Measurements from ENCODE around the gene STIL.

The STIL gene

GRCh38 chr1:47211796-47212269 is 102.1 kb downstream of the STIL start:
- TF ChIP-seq YY1 (IDR thresholded peaks at IDR 0.05; ENCODE audit: low read depth) (no peak), TAF1 (IDR thresholded peaks at IDR 0.05; ENCODE audit: low read depth) (no peak), FOXM1 (IDR thresholded peaks at IDR 0.05; ENCODE audit: borderline replicate concordance, low read depth) (no peak), MAX (IDR thresholded peaks at IDR 0.05) (no peak), CREB1 (IDR thresholded peaks at IDR 0.05; ENCODE audit: low read depth) (no peak), TCF12 (IDR thresholded peaks at IDR 0.05; ENCODE audit: low read depth) (no peak), NFIC (IDR thresholded peaks at IDR 0.05) (no peak), EP300 (IDR thresholded peaks at IDR 0.05; ENCODE audit: borderline replicate concordance) (no peak), REST (IDR thresholded peaks at IDR 0.05; ENCODE audit: low read depth) (no peak), USF1 (IDR thresholded peaks at IDR 0.05) (no peak)

- TF ChIP-seq YY1 (IDR thresholded peaks at IDR 0.05; ENCODE audit: low read depth) = no peak
- TF ChIP-seq EGR1 (IDR thresholded peaks at IDR 0.05) = no peak
These were observed 103.3 kb downstream of the STIL start for GRCh38 chr1:47210666-47211065.

- TF ChIP-seq RAD21 (IDR thresholded peaks at IDR 0.05; ENCODE audit: low read depth) = no peak
- TF ChIP-seq CEBPB (IDR thresholded peaks at IDR 0.05) = no peak
- TF ChIP-seq FOXM1 (IDR thresholded peaks at IDR 0.05; ENCODE audit: borderline replicate concordance, low read depth) = no peak
- TF ChIP-seq CREB1 (IDR thresholded peaks at IDR 0.05; ENCODE audit: low read depth) = no peak
- no peak for TF ChIP-seq ZBTB7A (IDR thresholded peaks at IDR 0.05; ENCODE audit: low read depth)
- no peak for TF ChIP-seq EP300 (IDR thresholded peaks at IDR 0.05; ENCODE audit: borderline replicate concordance)
- no peak for TF ChIP-seq NFIC (IDR thresholded peaks at IDR 0.05)
- no peak for TF ChIP-seq MAX (IDR thresholded peaks at IDR 0.05)
- no peak for TF ChIP-seq EGR1 (IDR thresholded peaks at IDR 0.05)
These were observed 104.1 kb downstream of the STIL start for GRCh38 chr1:47209725-47210325.

GRCh38 chr1:47209091-47209490 is 104.9 kb downstream of the STIL start:
- TF ChIP-seq FOXM1 (IDR thresholded peaks at IDR 0.05; ENCODE audit: borderline replicate concordance, low read depth) = no peak
- no peak for TF ChIP-seq TAF1 (IDR thresholded peaks at IDR 0.05; ENCODE audit: low read depth)
- no peak for TF ChIP-seq NFIC (IDR thresholded peaks at IDR 0.05)

GRCh38 chr1:47208374-47208850 is 105.5 kb downstream of the STIL start:
- no peak for TF ChIP-seq FOXM1 (IDR thresholded peaks at IDR 0.05; ENCODE audit: borderline replicate concordance, low read depth)
- TF ChIP-seq USF1 (IDR thresholded peaks at IDR 0.05) = no peak
- no peak for TF ChIP-seq TEAD4 (IDR thresholded peaks at IDR 0.05)
- TF ChIP-seq TCF12 (IDR thresholded peaks at IDR 0.05; ENCODE audit: low read depth) = no peak
- no peak for TF ChIP-seq NFIC (IDR thresholded peaks at IDR 0.05)
- no peak for TF ChIP-seq ZBTB7A (IDR thresholded peaks at IDR 0.05; ENCODE audit: low read depth)
- TF ChIP-seq CEBPB (IDR thresholded peaks at IDR 0.05) = no peak
- TF ChIP-seq EGR1 (IDR thresholded peaks at IDR 0.05) = no peak
- TF ChIP-seq YY1 (IDR thresholded peaks at IDR 0.05; ENCODE audit: low read depth) = no peak
- no peak for TF ChIP-seq EP300 (IDR thresholded peaks at IDR 0.05; ENCODE audit: borderline replicate concordance)
- no peak for TF ChIP-seq REST (IDR thresholded peaks at IDR 0.05; ENCODE audit: low read depth)
- TF ChIP-seq MAX (IDR thresholded peaks at IDR 0.05) = no peak
- no peak for TF ChIP-seq CREB1 (IDR thresholded peaks at IDR 0.05; ENCODE audit: low read depth)
- no peak for TF ChIP-seq RAD21 (IDR thresholded peaks at IDR 0.05; ENCODE audit: low read depth)
- no peak for TF ChIP-seq TAF1 (IDR thresholded peaks at IDR 0.05; ENCODE audit: low read depth)

- TF ChIP-seq USF1 (IDR thresholded peaks at IDR 0.05) (no peak), MAX (IDR thresholded peaks at IDR 0.05) (no peak), TCF12 (IDR thresholded peaks at IDR 0.05; ENCODE audit: low read depth) (no peak), CREB1 (IDR thresholded peaks at IDR 0.05; ENCODE audit: low read depth) (no peak), TAF1 (IDR thresholded peaks at IDR 0.05; ENCODE audit: low read depth) (no peak), TEAD4 (IDR thresholded peaks at IDR 0.05) (no peak), EP300 (IDR thresholded peaks at IDR 0.05; ENCODE audit: borderline replicate concordance) (no peak)
These were observed 106.1 kb downstream of the STIL start for GRCh38 chr1:47207803-47208373.
